ENCODE data around the gene PELI2. TPM values are rescaled to one million over a fixed set of nuclear protein-coding genes. Genes with fewer than 3 reads are reported as not detected.

The PELI2 gene
- total RNA-seq, 4 donors from 2014 or later = 8.2 to 27.0 (median 10.1) TPM

GRCh38 chr14:56131004-56131864 lies 13.0 kb downstream of the PELI2 start:
- TF ChIP-seq, protein P1, sequence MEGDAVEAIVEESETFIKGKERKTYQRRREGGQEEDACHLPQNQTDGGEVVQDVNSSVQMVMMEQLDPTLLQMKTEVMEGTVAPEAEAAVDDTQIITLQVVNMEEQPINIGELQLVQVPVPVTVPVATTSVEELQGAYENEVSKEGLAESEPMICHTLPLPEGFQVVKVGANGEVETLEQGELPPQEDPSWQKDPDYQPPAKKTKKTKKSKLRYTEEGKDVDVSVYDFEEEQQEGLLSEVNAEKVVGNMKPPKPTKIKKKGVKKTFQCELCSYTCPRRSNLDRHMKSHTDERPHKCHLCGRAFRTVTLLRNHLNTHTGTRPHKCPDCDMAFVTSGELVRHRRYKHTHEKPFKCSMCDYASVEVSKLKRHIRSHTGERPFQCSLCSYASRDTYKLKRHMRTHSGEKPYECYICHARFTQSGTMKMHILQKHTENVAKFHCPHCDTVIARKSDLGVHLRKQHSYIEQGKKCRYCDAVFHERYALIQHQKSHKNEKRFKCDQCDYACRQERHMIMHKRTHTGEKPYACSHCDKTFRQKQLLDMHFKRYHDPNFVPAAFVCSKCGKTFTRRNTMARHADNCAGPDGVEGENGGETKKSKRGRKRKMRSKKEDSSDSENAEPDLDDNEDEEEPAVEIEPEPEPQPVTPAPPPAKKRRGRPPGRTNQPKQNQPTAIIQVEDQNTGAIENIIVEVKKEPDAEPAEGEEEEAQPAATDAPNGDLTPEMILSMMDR (IDR thresholded peaks at IDR 0.05) = no peak
- no peak for ATAC-seq (ENCODE audit: low FRiP score)
- no peak for DNase-seq (ENCODE audit: low spot score)

- ATAC-seq (ENCODE audit: low FRiP score) (no peak), DNase-seq (ENCODE audit: low spot score) (no peak)
- TF ChIP-seq, protein P1 (IDR thresholded peaks at IDR 0.05) = no peak
Observed at GRCh38 chr14:56131865-56132833, 13.9 kb downstream of the PELI2 start.

DNA sequence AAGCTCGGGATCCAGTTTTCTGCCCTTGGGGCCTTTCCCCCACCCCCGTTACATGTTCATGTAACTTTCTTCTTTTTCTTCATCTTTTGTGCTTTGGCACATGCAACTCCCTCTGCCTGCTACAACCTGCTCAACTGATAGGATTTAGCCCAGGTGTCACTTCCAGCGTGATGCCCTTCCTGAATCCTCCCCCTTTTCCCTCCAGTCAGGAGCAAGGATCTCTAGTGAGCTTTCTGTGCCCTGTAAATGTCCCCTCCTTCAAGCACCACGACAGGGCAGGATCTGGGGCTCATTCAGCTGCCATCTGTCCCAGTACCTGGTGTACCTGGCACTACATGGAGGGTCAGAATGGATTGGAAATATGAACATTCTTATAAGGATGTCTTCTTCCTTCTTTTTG lies 15.3 kb downstream of the PELI2 start:
- TF ChIP-seq, protein P1 (IDR thresholded peaks at IDR 0.05) = no peak
- ATAC-seq (ENCODE audit: low FRiP score) = no peak
- no peak for DNase-seq (ENCODE audit: low spot score)

- no peak for DNase-seq (ENCODE audit: low spot score)
- TF ChIP-seq, protein P1 (IDR thresholded peaks at IDR 0.05) = no peak
- no peak for ATAC-seq (ENCODE audit: low FRiP score)
Observed at GRCh38 chr14:56135001-56135400, 16.8 kb downstream of the PELI2 start.

DNA sequence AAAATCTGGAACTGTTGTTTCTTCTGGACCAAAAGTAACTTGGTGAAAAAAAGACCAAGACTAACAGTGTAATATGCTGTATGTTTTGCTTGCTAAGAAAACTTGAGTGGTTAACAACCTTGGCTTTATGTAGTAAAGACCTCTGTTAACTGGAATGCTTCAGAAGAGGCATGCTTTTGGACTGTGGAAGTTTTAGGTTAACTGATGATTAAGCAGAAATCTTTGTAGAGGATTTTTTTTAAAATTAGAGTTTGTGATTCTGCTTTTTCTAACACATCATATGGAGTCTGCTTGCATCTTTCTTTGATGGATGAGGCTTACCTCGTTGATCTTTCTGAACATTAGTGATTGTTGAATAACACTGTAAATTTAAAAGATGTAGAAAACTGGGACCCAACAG lies 17.5 kb downstream of the PELI2 start:
- ATAC-seq (ENCODE audit: low FRiP score) = no peak
- DNase-seq (ENCODE audit: low spot score) = no peak
- TF ChIP-seq, protein P1 (IDR thresholded peaks at IDR 0.05) = no peak

GRCh38 chr14:56136571-56137452 lies 18.6 kb downstream of the PELI2 start:
- ATAC-seq (ENCODE audit: low FRiP score) = no peak
- DNase-seq (ENCODE audit: low spot score) = no peak
- TF ChIP-seq, protein P1 (IDR thresholded peaks at IDR 0.05) = no peak
